ENCODE measurements around the gene RNF169. TPM values are rescaled to one million over a fixed set of nuclear protein-coding genes. Genes with fewer than 3 reads are reported as not detected.

The RNF169 gene
- total RNA-seq, 4 donors from 2014 or later = 16.2 to 26.6 (median 20.6) TPM

DNA sequence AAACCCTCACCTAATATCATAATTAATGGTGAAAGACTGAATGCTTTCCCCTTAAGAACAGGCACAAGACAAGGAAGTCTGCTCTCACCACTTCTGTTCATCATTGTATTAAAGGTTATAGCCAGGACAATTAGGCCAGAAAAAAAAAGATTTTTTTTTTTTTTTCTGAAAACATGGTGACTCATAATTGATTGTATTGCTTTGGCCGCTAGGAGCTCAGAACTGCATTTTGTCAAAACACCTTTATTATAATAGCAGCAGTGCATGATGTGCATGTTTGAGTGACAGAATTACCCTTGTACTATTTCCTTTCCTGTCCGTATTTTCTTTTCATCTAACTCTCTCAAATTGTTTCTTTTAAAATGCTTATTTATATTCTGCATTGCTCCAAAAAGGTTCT, 98.1 kb downstream of the RNF169 start:
- intact Hi-C loops (cut with DNase I) = no loop called here
- TF ChIP-seq POLR2AphosphoS5 (IDR thresholded peaks at IDR 0.05) = no peak
- TF ChIP-seq POLR2A (IDR thresholded peaks at IDR 0.05; ENCODE audit: low read depth) = no peak
- Histone ChIP-seq H3K4me1 (no peaks in the 10 kb centered on the region), H3K9me3 (no peaks in the 10 kb centered on the region), H3K36me3 (peaks cover 5 to 88% (median 55%) of the 10 kb centered on the region in 4 donors), H3K4me3 (no peak overlapping the region), H3K27me3 (no peaks in the 10 kb centered on the region), H3K27ac (replicated peaks in 1 of 4) (no peak overlapping the region)
- no peak for DNase-seq (ENCODE audit: extremely low spot score)
- 81% methylated on average over 2 of the region's 2 CpGs for WGBS

DNA sequence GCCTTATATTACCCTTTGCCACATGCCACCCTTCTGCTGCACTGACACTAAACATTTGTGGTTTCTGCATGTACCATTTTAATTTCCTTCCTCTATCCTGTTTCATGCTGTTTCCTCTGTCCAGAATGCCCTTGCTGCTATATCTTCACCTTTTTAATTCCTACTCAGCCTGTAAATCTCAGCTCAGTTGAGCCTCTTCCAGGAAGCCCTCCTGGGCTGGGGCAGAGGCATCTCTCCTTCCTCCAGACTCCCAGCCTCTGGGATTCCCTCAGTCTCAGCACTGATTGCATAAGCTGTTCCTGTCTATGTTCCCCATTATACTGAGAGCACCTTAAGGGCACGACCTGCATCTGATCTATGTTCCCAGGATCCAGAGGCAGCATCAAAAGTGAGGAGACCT, 98.7 kb downstream of the RNF169 start:
- intact Hi-C loops (cut with DNase I) = no loop called here
- 100% methylated on average over 1 of the region's 1 CpG for WGBS
- Histone ChIP-seq H3K27ac (replicated peaks in 1 of 4) (no peak overlapping the region), H3K27me3 (no peaks in the 10 kb centered on the region), H3K4me3 (no peak overlapping the region), H3K36me3 (peaks cover 5 to 89% (median 55%) of the 10 kb centered on the region in 4 donors), H3K4me1 (no peaks in the 10 kb centered on the region), H3K9me3 (no peaks in the 10 kb centered on the region)
- peak; percentile 10 for DNase-seq (ENCODE audit: extremely low spot score)
- TF ChIP-seq EP300 (IDR thresholded peaks at IDR 0.05) (no peak), POLR2AphosphoS5 (IDR thresholded peaks at IDR 0.05) (no peak), POLR2A (IDR thresholded peaks at IDR 0.05; ENCODE audit: low read depth) (no peak), CTCF (IDR thresholded peaks at IDR 0.05) (no peak)

- peaks cover 4 to 89% (median 53%) of the 10 kb centered on the region in 4 donors for H3K36me3 ChIP-seq
- H3K27ac ChIP-seq (replicated peaks in 1 of 4) = no peak overlapping the region
- intact Hi-C loops (cut with DNase I) = no loop called here
- H3K4me1 ChIP-seq = no peaks in the 10 kb centered on the region
- 100% methylated on average over 2 of the region's 6 CpGs for WGBS
- peak in 1 of 2 donors; percentile 5 for TF ChIP-seq POLR2AphosphoS5 (IDR thresholded peaks at IDR 0.05)
- no peak for TF ChIP-seq CTCF (IDR thresholded peaks at IDR 0.05)
- no peak for TF ChIP-seq EP300 (IDR thresholded peaks at IDR 0.05)
- no peak for TF ChIP-seq POLR2A (IDR thresholded peaks at IDR 0.05; ENCODE audit: low read depth)
- H3K27me3 ChIP-seq = no peaks in the 10 kb centered on the region
- H3K9me3 ChIP-seq = no peaks in the 10 kb centered on the region
- no peak overlapping the region for H3K4me3 ChIP-seq
- DNase-seq (ENCODE audit: extremely low spot score) = peak; percentile 88
These were observed 99.2 kb downstream of the RNF169 start for GRCh38 chr11:74847895-74848294.

DNA sequence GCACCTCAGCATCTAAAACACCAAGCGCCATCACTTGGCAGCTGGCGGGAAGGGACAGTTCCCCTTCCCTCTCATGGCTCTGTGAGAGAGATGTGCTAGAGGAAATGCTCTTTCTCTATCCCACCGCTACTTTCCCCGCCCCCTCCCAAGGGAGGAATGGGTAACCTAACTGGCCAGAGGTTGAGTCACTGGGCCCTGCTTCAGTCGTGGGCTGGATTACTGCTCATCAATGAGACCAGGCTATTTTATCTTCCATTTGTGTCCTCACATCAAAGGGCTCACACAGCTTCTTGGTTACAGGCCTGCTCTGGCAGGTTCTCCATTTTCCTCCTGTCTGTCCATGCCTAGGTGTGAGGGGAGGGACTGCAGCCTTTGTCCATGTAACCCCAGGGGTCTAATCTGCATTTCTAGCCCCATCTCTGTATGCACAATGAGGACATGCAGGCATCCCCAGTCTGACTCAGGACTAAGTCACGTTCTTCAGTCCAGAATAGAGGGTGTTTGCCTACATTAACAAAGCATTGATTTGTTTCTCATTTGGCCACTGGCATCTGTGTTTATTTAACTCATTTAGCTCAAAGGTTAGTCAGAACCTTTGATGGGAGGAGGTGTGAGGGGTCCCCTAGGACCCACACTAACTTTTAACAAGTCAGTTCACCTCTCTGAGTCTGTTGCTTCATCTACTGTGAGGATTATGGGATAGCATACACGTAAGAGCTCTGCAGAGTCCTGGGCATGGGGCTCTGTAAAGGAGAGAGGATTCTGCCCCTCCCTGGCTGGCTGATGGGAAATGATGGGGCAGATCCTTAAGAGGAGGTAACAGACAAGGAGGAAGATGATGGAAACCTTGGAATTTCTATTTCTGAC, 101.1 kb downstream of the RNF169 start:
- no peak overlapping the region for H3K4me3 ChIP-seq
- 73% methylated on average over 7 of the region's 7 CpGs for WGBS
- peaks cover 0 to 82% (median 40%) of the 10 kb centered on the region in 4 donors for H3K36me3 ChIP-seq
- H3K9me3 ChIP-seq = no peaks in the 10 kb centered on the region
- no peak for TF ChIP-seq POLR2AphosphoS5 (IDR thresholded peaks at IDR 0.05)
- H3K4me1 ChIP-seq = no peaks in the 10 kb centered on the region
- no peaks in the 10 kb centered on the region for H3K27me3 ChIP-seq
- intact Hi-C loops (cut with DNase I) = no loop called here
- no peak overlapping the region for H3K27ac ChIP-seq (replicated peaks in 1 of 4)
- DNase-seq (ENCODE audit: extremely low spot score) = peak; percentile 70

DNA sequence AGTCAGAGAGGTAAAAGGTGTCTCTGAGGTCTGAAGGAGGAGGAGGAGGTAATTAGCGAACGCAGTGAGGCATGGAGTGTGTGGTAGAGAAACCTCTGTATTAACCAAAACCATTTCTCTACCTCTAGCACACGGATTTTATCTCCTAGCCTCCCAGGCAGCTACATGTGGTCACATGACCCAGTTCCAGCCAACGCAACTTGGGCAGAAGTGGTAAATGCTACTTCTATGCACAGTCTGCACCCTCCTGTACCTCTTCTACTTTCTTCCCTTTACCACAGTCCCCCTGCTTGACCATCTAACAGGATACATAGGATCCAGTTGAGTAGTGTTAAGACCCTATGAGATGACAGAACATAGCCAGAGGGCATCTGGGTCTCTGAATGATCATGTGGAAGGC, 104.6 kb downstream of the RNF169 start:
- TF ChIP-seq POLR2A (IDR thresholded peaks at IDR 0.05; ENCODE audit: low read depth) (no peak), POLR2AphosphoS5 (IDR thresholded peaks at IDR 0.05) (no peak)
- H3K36me3 ChIP-seq = peaks cover 0 to 66% (median 36%) of the 10 kb centered on the region in 4 donors
- H3K4me3 ChIP-seq = no peak overlapping the region
- H3K9me3 ChIP-seq = no peaks in the 10 kb centered on the region
- peak; percentile 55 for DNase-seq (ENCODE audit: extremely low spot score)
- no peak overlapping the region for H3K27ac ChIP-seq (replicated peaks in 1 of 4)
- no peaks in the 10 kb centered on the region for H3K4me1 ChIP-seq
- no peaks in the 10 kb centered on the region for H3K27me3 ChIP-seq
- 96% methylated on average over 4 of the region's 4 CpGs for WGBS
- intact Hi-C loops (cut with DNase I) = no loop called here

DNA sequence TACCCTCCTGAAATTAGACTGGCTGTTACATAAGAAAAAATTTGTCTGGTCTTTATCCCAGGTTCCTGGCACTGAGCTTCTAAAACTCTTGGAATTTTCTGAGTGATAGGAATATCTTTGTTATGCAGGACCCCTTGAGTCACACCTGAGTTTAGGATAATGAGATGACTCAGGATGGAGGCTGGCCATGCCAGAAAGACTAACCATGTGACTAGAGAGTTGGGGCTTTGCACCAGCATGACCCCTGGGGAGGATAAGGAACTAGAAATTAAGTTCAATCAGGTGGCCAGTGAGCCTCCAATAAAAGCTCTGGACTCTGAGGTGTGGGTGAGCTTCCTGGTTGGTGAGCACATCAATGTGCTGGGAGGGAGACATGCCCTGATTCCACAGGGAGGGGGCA, 112.1 kb downstream of the RNF169 start:
- Histone ChIP-seq H3K9me3 (peaks cover 0 to 27% (median 13%) of the 10 kb centered on the region in 4 donors), H3K27ac (replicated peaks in 1 of 4) (no peak overlapping the region), H3K27me3 (no peaks in the 10 kb centered on the region), H3K36me3 (peaks cover 13 to 91% (median 60%) of the 10 kb centered on the region in 4 donors), H3K4me1 (no peaks in the 10 kb centered on the region), H3K4me3 (no peak overlapping the region)
- no peak for TF ChIP-seq POLR2A (IDR thresholded peaks at IDR 0.05; ENCODE audit: low read depth)
- TF ChIP-seq EP300 (IDR thresholded peaks at IDR 0.05) = no peak
- no peak for TF ChIP-seq CTCF (IDR thresholded peaks at IDR 0.05)
- TF ChIP-seq POLR2AphosphoS5 (IDR thresholded peaks at IDR 0.05) = no peak
- no peak for DNase-seq (ENCODE audit: extremely low spot score)
- intact Hi-C loops (cut with DNase I) = no loop called here
